GM12878 (cell line): ENCODE measurements around the gene HOXB6. TPM values are rescaled to one million over a fixed set of nuclear protein-coding genes. Genes with fewer than 3 reads are reported as not detected.
A peak's percentile ranks its signal among the peaks of the same experiment; 100 is the strongest.

Source experiments
- ATAC-seq: fragments of 200-7000 bp; cut with Tn5 transposase; 3 replicates; pipeline ENCODE4 v1.9.1; 2020; ENCODE audit warnings: mild to moderate bottlenecking, moderate library complexity
- BruUV-seq: library from RNA; stranded (reverse); fragments of 400-500 nt; replicated peaks from 2 replicates; lab custom pipeline; 2021; lab: Mats Ljungman, UMichigan
- CTCF ChIA-PET: fragments of 300-600 bp; sonication (Branson Sonifier 250); formaldehyde crosslinking; extraction: SDS; loops from one replicate; lab custom pipeline; 2021; ENCODE audit warnings: inconsistent platforms; lab: Yijun Ruan, JAX
- POLR2A ChIA-PET: fragments of 350-600 bp; formaldehyde crosslinking; extraction: SDS; loops from one replicate; lab custom pipeline; 2021; ENCODE audit warnings: inconsistent platforms; lab: Charles Lee
- RAD21 ChIA-PET: fragments of 300-600 bp; sonication (Branson Sonifier 250); formaldehyde crosslinking; loops from one replicate; lab custom pipeline; 2023; ENCODE audit warnings: antibody characterized with exemption; ENCODE audit not compliant: unreplicated experiment; lab: Charles Lee
- SMC1A ChIA-PET: fragments of 300-600 bp; sonication (Branson Sonifier 250); formaldehyde crosslinking; loops from one replicate; lab custom pipeline; 2023; ENCODE audit not compliant: unreplicated experiment, uncharacterized antibody; lab: Charles Lee
- DNase-seq: peaks from one replicate; pipeline ENCODE4 v3.0.0-alpha.2; 2011; ENCODE audit warnings: low read depth, low spot score
- FAIRE-seq: peaks from 3 replicates; lab custom pipeline; 2011; peaks lifted over from hg19 to GRCh38; lab: Jason Lieb, UNC
- H2AFZ ChIP-seq: 2 replicates; pipeline ENCODE4 v1.6.0; 2011; ENCODE audit warnings: low read depth, low read length, control low read depth; ENCODE audit not compliant: control insufficient read depth
- H3K27ac ChIP-seq: 2 replicates; pipeline ENCODE4 v1.5.1; 2011; ENCODE audit warnings: control low read depth; ENCODE audit not compliant: control insufficient read depth, insufficient read depth
- H3K27me3 ChIP-seq, 2 experiments: replicated peaks in 1 of 2; 2 replicates each; pipeline versions ENCODE4 v1.6.0 to v1.6.1; 2011; ENCODE audit warnings: low read length in 1 of 2; ENCODE audit not compliant: control insufficient read depth in 2 of 2, insufficient read depth in 2 of 2
- H3K36me3 ChIP-seq, 2 experiments: 2 replicates each; pipeline ENCODE4 v1.5.1; 2011; ENCODE audit warnings: low read length in 1 of 2; ENCODE audit not compliant: control insufficient read depth in 2 of 2, insufficient read depth in 2 of 2
- H3K4me1 ChIP-seq: 2 replicates; pipeline ENCODE4 v1.6.1; 2011; ENCODE audit warnings: mild to moderate bottlenecking, low read length, moderate library complexity, mixed read lengths; ENCODE audit not compliant: control insufficient read depth, insufficient read depth
- H3K4me2 ChIP-seq: 2 replicates; pipeline ENCODE4 v1.6.0; 2011; ENCODE audit warnings: control low read depth; ENCODE audit not compliant: control insufficient read depth, insufficient read depth
- H3K4me3 ChIP-seq: fragments of 200-600 bp; sonication (generic); 2 replicates; pipeline ENCODE4 v1.5.1; 2016
- H3K79me2 ChIP-seq: 2 replicates; pipeline ENCODE4 v1.6.0; 2011; ENCODE audit warnings: low read length; ENCODE audit not compliant: control insufficient read depth, insufficient read depth
- H3K9ac ChIP-seq: 2 replicates; pipeline ENCODE4 v1.8.0; 2011; ENCODE audit warnings: low read length, control low read depth, mixed read lengths; ENCODE audit not compliant: control insufficient read depth, insufficient read depth
- H3K9me3 ChIP-seq: replicated peaks from 3 replicates; pipeline ENCODE4 v1.5.1; 2011; ENCODE audit warnings: mild to moderate bottlenecking, low read length; ENCODE audit not compliant: control insufficient read depth, insufficient read depth
- H4K20me1 ChIP-seq: 2 replicates; pipeline ENCODE4 v1.6.0; 2011; ENCODE audit not compliant: control insufficient read depth, insufficient read depth
- CBX3 ChIP-seq: fragments of 200-600 bp; sonication (generic); IDR thresholded peaks from 2 replicates; pipeline ENCODE4 v1.6.1; 2016; ENCODE audit warnings: low read depth, borderline replicate concordance
- EED ChIP-seq: sonication (generic); IDR thresholded peaks from 2 replicates; pipeline ENCODE4 v1.6.1; 2016; ENCODE audit warnings: antibody characterized with exemption, low read depth
- IRF5 ChIP-seq: fragments of 450-650 bp; IDR thresholded peaks from 2 replicates; pipeline ENCODE4 v1.6.1; 2017; ENCODE audit warnings: borderline replicate concordance
- PML ChIP-seq: IDR thresholded peaks from 2 replicates; pipeline ENCODE4 v1.6.1; 2012; ENCODE audit warnings: low read length, inconsistent platforms
- RELA ChIP-seq: fragments of 450-650 bp; IDR thresholded peaks from 2 replicates; pipeline ENCODE4 v1.8.0; 2014; ENCODE audit warnings: borderline replicate concordance; ENCODE audit not compliant: partially characterized antibody
- WGBS: methylation state at CpG from one replicate; pipeline ENCODE4 v1.1.6; 2016; ENCODE audit warnings: low lambda C conversion rate; ENCODE audit not compliant: insufficient replicate concordance, insufficient coverage; ENCODE audit errors: missing lambda C conversion rate; 5-methylcytosine and 5-hydroxymethylcytosine counted together
- in situ Hi-C: fragments of 300-500 bp; cut with MboI; formaldehyde crosslinking; loops from 9 replicates; pipeline ENCODE4 v1.14.3; 2018; ENCODE audit warnings: mixed read lengths
- intact Hi-C: fragments of 100-400 bp; cut with micrococcal nuclease; formaldehyde crosslinking; loops from one replicate; pipeline ENCODE4 v1.14.2; 2022; ENCODE audit not compliant: unreplicated experiment
- polyA plus RNA-seq, 11 experiments: library from polyadenylated mRNA; depleted of rRNA in 4 of 11; unstranded in 6 of 11; stranded (reverse) in 5 of 11; fragments of >200 nt; fragmentation: Nextera tagmentation in 4 of 11; fragmentation: Illumina TruSeq in 1 of 11; extraction: Ambion mirVana in 4 of 11; extraction: Trizol in 1 of 11; gene quantifications; 1 replicate in 1 of 11; 2 replicates in 10 of 11; pipeline versions ENCODE4 v1.2.1 to v1.2.3, GENCODE V29; 2011 to 2016; ENCODE audit warnings: inconsistent platforms in 2 of 11, missing spikeins in 2 of 11, low read depth in 1 of 11
- total RNA-seq, 4 experiments: library from RNA; depleted of rRNA in 3 of 4; stranded (reverse); fragments of >200 nt in 3 of 4; fragmentation: Illumina TruSeq in 1 of 4; extraction: Trizol in 1 of 4; gene quantifications; 2 replicates each; pipeline versions ENCODE4 v1.2.1 to v1.2.3, GENCODE V29; 2013 to 2021
- TF ChIP-seq, protein P1 (sequence below): fragments of 450-650 bp; IDR thresholded peaks from 2 replicates; pipeline ENCODE4 v1.6.1; 2017; ENCODE audit warnings: mild to moderate bottlenecking
- TF ChIP-seq, protein P2 (sequence below): fragments of 450-650 bp; IDR thresholded peaks from 2 replicates; pipeline ENCODE4 v1.6.1; 2018; ENCODE audit warnings: borderline replicate concordance, mild to moderate bottlenecking; ENCODE audit not compliant: partially characterized antibody
- TF ChIP-seq, protein P3 (sequence below): IDR thresholded peaks from 2 replicates; pipeline ENCODE4 v1.6.1; 2012; ENCODE audit warnings: low read depth, low read length, improper control_type of control experiment

The HOXB6 gene
- total and polyA plus RNA-seq, 10 of the 15 experiments (the other 5 are each of a cell fraction or from before 2014, with no cell fraction given) = 0.04 to 0.51 (median 0.09) TPM; not detected in 2

GRCh38 chr17:48606892-48607614, 2.3 kb upstream of the HOXB6 start:
- POLR2A ChIA-PET = no interaction called here
- H3K9me3 ChIP-seq = no peaks in the 10 kb centered on the region
- TF ChIP-seq EED (no peak), PML (no peak), RELA (no peak), CBX3 (no peak), IRF5 (no peak)
- TF ChIP-seq, protein P1, sequence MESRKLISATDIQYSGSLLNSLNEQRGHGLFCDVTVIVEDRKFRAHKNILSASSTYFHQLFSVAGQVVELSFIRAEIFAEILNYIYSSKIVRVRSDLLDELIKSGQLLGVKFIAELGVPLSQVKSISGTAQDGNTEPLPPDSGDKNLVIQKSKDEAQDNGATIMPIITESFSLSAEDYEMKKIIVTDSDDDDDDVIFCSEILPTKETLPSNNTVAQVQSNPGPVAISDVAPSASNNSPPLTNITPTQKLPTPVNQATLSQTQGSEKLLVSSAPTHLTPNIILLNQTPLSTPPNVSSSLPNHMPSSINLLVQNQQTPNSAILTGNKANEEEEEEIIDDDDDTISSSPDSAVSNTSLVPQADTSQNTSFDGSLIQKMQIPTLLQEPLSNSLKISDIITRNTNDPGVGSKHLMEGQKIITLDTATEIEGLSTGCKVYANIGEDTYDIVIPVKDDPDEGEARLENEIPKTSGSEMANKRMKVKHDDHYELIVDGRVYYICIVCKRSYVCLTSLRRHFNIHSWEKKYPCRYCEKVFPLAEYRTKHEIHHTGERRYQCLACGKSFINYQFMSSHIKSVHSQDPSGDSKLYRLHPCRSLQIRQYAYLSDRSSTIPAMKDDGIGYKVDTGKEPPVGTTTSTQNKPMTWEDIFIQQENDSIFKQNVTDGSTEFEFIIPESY = no peak
- TF ChIP-seq, protein P2, sequence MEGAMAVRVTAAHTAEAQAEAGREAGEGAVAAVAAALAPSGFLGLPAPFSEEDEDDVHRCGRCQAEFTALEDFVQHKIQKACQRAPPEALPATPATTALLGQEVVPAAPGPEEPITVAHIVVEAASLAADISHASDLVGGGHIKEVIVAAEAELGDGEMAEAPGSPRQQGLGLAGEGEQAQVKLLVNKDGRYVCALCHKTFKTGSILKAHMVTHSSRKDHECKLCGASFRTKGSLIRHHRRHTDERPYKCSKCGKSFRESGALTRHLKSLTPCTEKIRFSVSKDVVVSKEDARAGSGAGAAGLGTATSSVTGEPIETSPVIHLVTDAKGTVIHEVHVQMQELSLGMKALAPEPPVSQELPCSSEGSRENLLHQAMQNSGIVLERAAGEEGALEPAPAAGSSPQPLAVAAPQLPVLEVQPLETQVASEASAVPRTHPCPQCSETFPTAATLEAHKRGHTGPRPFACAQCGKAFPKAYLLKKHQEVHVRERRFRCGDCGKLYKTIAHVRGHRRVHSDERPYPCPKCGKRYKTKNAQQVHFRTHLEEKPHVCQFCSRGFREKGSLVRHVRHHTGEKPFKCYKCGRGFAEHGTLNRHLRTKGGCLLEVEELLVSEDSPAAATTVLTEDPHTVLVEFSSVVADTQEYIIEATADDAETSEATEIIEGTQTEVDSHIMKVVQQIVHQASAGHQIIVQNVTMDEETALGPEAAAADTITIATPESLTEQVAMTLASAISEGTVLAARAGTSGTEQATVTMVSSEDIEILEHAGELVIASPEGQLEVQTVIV = no peak
- TF ChIP-seq, protein P3, sequence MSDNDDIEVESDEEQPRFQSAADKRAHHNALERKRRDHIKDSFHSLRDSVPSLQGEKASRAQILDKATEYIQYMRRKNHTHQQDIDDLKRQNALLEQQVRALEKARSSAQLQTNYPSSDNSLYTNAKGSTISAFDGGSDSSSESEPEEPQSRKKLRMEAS = no peak
- TF ChIP-seq, all 136 proteins: peak for 0
- peaks cover under 1 to 6% of the 10 kb centered on the region in 2 experiments; a peak in 3 of 4 replicates for H3K27me3 ChIP-seq
- H3K4me2 ChIP-seq = no peak overlapping the region
- in situ Hi-C loops (no loop called here), intact Hi-C loops (no loop called here)
- no peak overlapping the region for H3K27ac ChIP-seq
- ATAC-seq (no peak), FAIRE-seq (peak; percentile 41), DNase-seq (no peak)
- H3K4me3 ChIP-seq = no peak overlapping the region
- no peaks in the 10 kb centered on the region; a peak in 1 of 4 replicates for H3K36me3 ChIP-seq
- ChIA-PET RAD21 (interaction anchor here (0.8 to 1.4 kb wide), 3 partner anchors 12 to 273 kb away, joined by 3 to 5 read pairs (median 3); partner anchors contain the start of gene HOXB5), SMC1A (interaction anchor here (0.9 to 1.2 kb wide), 2 partner anchors 9 to 33 kb away, joined by 3 read pairs; no protein-coding TSS in a partner anchor), CTCF (interaction anchor here (0.7 to 1.7 kb wide), 3 partner anchors 23 to 348 kb away, joined by 3 to 4 read pairs (median 3); no protein-coding TSS in a partner anchor)
- peaks cover 10% of the 10 kb centered on the region for H3K4me1 ChIP-seq
- no peaks in the 10 kb centered on the region for H3K79me2 ChIP-seq
- H2AFZ ChIP-seq = no peak overlapping the region
- 86% methylated on average over 9 of the region's 9 CpGs for WGBS
- no peak overlapping the region for H3K9ac ChIP-seq
- H4K20me1 ChIP-seq = no peaks in the 10 kb centered on the region
- BruUV-seq = no TSS peak
